ENCODE measurements around the gene ITGA5.

ITGA5 gene

DNA sequence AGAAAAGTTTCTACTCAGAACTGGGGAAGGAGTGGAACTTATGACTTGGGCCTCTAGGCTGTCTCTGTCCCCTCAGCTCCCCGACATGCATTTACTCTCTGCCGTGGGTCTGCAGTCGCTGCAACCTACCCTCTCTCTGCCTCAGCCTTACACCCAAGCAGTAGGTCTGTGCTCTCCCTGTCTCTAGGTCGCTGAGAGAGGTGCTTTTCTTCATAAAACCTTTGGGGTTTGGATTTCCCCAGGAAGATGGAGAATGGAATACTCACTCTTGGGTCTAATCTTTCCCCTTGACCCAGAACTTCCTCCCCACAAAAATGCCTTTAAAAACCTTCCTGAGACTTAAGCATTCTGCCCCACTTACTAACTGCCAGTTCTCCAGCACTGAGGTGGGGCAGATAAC is 67.7 kb downstream of the ITGA5 start:
- Histone ChIP-seq H3K9me3 (ENCODE audit: insufficient read depth, low read length, severe bottlenecking) (no peaks in the 10 kb centered on the region), H2AFZ (ENCODE audit: low read depth, low read length) (no peak overlapping the region), H3K9ac (ENCODE audit: low read depth, low read length) (no peak overlapping the region), H3K27me3 (ENCODE audit: insufficient read depth, low read length, poor library complexity) (no peaks in the 10 kb centered on the region), H3K4me2 (ENCODE audit: insufficient read depth, low read length) (no peak overlapping the region), H3K4me1 (ENCODE audit: insufficient read depth, low read length) (no peaks in the 10 kb centered on the region), H3K27ac (ENCODE audit: low read length) (no peak overlapping the region), H3K79me2 (ENCODE audit: insufficient read depth, low read length) (no peaks in the 10 kb centered on the region), H4K20me1 (ENCODE audit: insufficient read depth, low read length) (no peaks in the 10 kb centered on the region), H3K36me3 (ENCODE audit: insufficient read depth, low read length) (peaks cover 51% of the 10 kb centered on the region), H3K4me3 (ENCODE audit: low read depth in 1 of 2, low read length in 2 of 2) (no peak overlapping the region)
- DNase-seq (no peak), ATAC-seq (ENCODE audit: insufficient read depth, low read depth) (no peak)
- TF ChIP-seq, protein P1, sequence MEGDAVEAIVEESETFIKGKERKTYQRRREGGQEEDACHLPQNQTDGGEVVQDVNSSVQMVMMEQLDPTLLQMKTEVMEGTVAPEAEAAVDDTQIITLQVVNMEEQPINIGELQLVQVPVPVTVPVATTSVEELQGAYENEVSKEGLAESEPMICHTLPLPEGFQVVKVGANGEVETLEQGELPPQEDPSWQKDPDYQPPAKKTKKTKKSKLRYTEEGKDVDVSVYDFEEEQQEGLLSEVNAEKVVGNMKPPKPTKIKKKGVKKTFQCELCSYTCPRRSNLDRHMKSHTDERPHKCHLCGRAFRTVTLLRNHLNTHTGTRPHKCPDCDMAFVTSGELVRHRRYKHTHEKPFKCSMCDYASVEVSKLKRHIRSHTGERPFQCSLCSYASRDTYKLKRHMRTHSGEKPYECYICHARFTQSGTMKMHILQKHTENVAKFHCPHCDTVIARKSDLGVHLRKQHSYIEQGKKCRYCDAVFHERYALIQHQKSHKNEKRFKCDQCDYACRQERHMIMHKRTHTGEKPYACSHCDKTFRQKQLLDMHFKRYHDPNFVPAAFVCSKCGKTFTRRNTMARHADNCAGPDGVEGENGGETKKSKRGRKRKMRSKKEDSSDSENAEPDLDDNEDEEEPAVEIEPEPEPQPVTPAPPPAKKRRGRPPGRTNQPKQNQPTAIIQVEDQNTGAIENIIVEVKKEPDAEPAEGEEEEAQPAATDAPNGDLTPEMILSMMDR (IDR thresholded peaks at IDR 0.05; ENCODE audit: borderline replicate concordance, extremely low read depth, low read length, poor library complexity, severe bottlenecking): no peak
- TF ChIP-seq EZH2 (IDR thresholded peaks at IDR 0.05; ENCODE audit: borderline replicate concordance, low read depth, low read length, severe bottlenecking): no peak

DNA sequence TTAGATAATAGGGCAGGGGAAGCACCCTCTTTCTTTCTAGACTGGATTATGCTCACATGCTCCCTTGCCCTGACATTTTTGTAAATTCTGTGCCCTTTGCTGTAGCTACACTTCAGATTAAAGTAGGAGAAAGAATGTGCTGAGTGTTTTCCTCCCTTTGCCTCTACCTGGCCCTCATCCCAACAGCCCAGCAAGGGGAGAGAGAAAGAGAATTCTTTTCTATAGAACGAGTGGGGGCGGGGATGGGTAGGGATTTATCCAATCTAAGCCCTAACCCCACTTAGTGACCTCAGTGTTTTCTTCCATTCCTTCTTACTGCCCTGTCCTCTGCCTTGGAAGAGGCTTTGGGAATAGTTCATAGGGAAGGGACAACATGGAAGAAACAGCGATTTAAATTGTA is 68.3 kb downstream of the ITGA5 start:
- Histone ChIP-seq H3K79me2 (ENCODE audit: insufficient read depth, low read length) (no peaks in the 10 kb centered on the region), H3K4me2 (ENCODE audit: insufficient read depth, low read length) (no peak overlapping the region), H3K9ac (ENCODE audit: low read depth, low read length) (no peak overlapping the region), H3K4me3 (ENCODE audit: low read depth in 1 of 2, low read length in 2 of 2) (no peak overlapping the region), H3K27ac (ENCODE audit: low read length) (no peak overlapping the region), H4K20me1 (ENCODE audit: insufficient read depth, low read length) (no peaks in the 10 kb centered on the region), H3K9me3 (ENCODE audit: insufficient read depth, low read length, severe bottlenecking) (no peaks in the 10 kb centered on the region), H3K36me3 (ENCODE audit: insufficient read depth, low read length) (peaks cover 56% of the 10 kb centered on the region), H2AFZ (ENCODE audit: low read depth, low read length) (no peak overlapping the region), H3K4me1 (ENCODE audit: insufficient read depth, low read length) (no peaks in the 10 kb centered on the region), H3K27me3 (ENCODE audit: insufficient read depth, low read length, poor library complexity) (no peaks in the 10 kb centered on the region)
- TF ChIP-seq, protein P1 (IDR thresholded peaks at IDR 0.05; ENCODE audit: borderline replicate concordance, extremely low read depth, low read length, poor library complexity, severe bottlenecking): no peak
- no peak for TF ChIP-seq EZH2 (IDR thresholded peaks at IDR 0.05; ENCODE audit: borderline replicate concordance, low read depth, low read length, severe bottlenecking)
- DNase-seq (no peak), ATAC-seq (ENCODE audit: insufficient read depth, low read depth) (no peak)

GRCh38 chr12:54349679-54350078 is 69.4 kb downstream of the ITGA5 start:
- H3K4me1 ChIP-seq (ENCODE audit: insufficient read depth, low read length): no peaks in the 10 kb centered on the region
- H3K4me3 ChIP-seq (ENCODE audit: low read depth in 1 of 2, low read length in 2 of 2): no peak overlapping the region
- H2AFZ ChIP-seq (ENCODE audit: low read depth, low read length): no peak overlapping the region
- H3K9ac ChIP-seq (ENCODE audit: low read depth, low read length): no peak overlapping the region
- ATAC-seq (ENCODE audit: insufficient read depth, low read depth) (no peak), DNase-seq (no peak)
- H4K20me1 ChIP-seq (ENCODE audit: insufficient read depth, low read length): no peaks in the 10 kb centered on the region
- TF ChIP-seq EZH2 (IDR thresholded peaks at IDR 0.05; ENCODE audit: borderline replicate concordance, low read depth, low read length, severe bottlenecking): no peak
- TF ChIP-seq, protein P1 (IDR thresholded peaks at IDR 0.05; ENCODE audit: borderline replicate concordance, extremely low read depth, low read length, poor library complexity, severe bottlenecking): no peak
- H3K27ac ChIP-seq (ENCODE audit: low read length): no peak overlapping the region
- H3K9me3 ChIP-seq (ENCODE audit: insufficient read depth, low read length, severe bottlenecking): no peaks in the 10 kb centered on the region
- H3K4me2 ChIP-seq (ENCODE audit: insufficient read depth, low read length): no peak overlapping the region
- no peaks in the 10 kb centered on the region for H3K27me3 ChIP-seq (ENCODE audit: insufficient read depth, low read length, poor library complexity)
- no peaks in the 10 kb centered on the region for H3K79me2 ChIP-seq (ENCODE audit: insufficient read depth, low read length)
- peaks cover 65% of the 10 kb centered on the region for H3K36me3 ChIP-seq (ENCODE audit: insufficient read depth, low read length)

GRCh38 chr12:54349036-54349435 is 70.0 kb downstream of the ITGA5 start:
- TF ChIP-seq, protein P1 (IDR thresholded peaks at IDR 0.05; ENCODE audit: borderline replicate concordance, extremely low read depth, low read length, poor library complexity, severe bottlenecking): no peak
- TF ChIP-seq EZH2 (IDR thresholded peaks at IDR 0.05; ENCODE audit: borderline replicate concordance, low read depth, low read length, severe bottlenecking): no peak
- H4K20me1 ChIP-seq (ENCODE audit: insufficient read depth, low read length): no peaks in the 10 kb centered on the region
- no peak overlapping the region for H2AFZ ChIP-seq (ENCODE audit: low read depth, low read length)
- H3K9ac ChIP-seq (ENCODE audit: low read depth, low read length): no peak overlapping the region
- no peaks in the 10 kb centered on the region for H3K79me2 ChIP-seq (ENCODE audit: insufficient read depth, low read length)
- H3K27me3 ChIP-seq (ENCODE audit: insufficient read depth, low read length, poor library complexity): no peaks in the 10 kb centered on the region
- no peak for ATAC-seq (ENCODE audit: insufficient read depth, low read depth)
- no peak for DNase-seq
- H3K4me2 ChIP-seq (ENCODE audit: insufficient read depth, low read length): no peak overlapping the region
- no peak overlapping the region for H3K27ac ChIP-seq (ENCODE audit: low read length)
- peaks cover 67% of the 10 kb centered on the region for H3K36me3 ChIP-seq (ENCODE audit: insufficient read depth, low read length)
- H3K4me1 ChIP-seq (ENCODE audit: insufficient read depth, low read length): no peaks in the 10 kb centered on the region
- no peaks in the 10 kb centered on the region for H3K9me3 ChIP-seq (ENCODE audit: insufficient read depth, low read length, severe bottlenecking)
- no peak overlapping the region for H3K4me3 ChIP-seq (ENCODE audit: low read depth in 1 of 2, low read length in 2 of 2)
